ACHN (cell line): Measurements from ENCODE around the gene ACE.
A peak's percentile ranks its signal among the peaks of the same experiment; 100 is the strongest.

Source experiments
- DNase-seq: peaks from one replicate; pipeline ENCODE4 v3.0.0-alpha.2; 2015
- in situ Hi-C: cut with HindIII; loops from 2 replicates; pipeline ENCODE4 v1.10.0; 2017; ENCODE audit warnings: low sequenced_read_pairs, low pct_ligation_motif_present, low pct_unique_long_range_greater_than_20kb

ACE gene

GRCh38 chr17:63476854-63477479 lies at the start of gene ACE:
ACE (plus strand) TSS chr17:63477061; CDS start chr17:63477095, 34 bp downstream.
- DNase-seq = peak; percentile 19
- in situ Hi-C loops = no loop called here

GRCh38 chr17:63429766-63430165 lies 47.1 kb upstream of the ACE start:
- no peak for DNase-seq
- in situ Hi-C loops = no loop called here

DNA sequence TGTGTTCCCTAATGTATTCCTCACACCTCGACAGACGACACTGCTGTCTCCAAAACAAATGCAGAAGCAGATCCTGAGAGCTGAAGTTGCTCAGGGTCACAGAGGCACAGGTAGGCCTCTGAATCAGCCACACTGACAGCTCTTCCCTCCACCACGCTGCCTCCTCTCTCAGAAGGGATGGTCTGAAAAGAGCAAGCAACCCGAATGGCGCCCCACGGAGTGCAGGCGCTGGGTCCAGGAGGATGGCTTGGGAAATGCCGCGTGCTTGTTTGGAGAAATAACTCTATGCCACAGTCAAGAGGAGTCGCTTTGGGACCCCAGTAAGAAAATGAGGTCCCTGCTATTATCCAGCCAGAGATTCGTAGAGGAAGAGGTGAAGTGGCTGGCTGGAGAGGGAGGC lies 46.6 kb upstream of the ACE start:
- DNase-seq = no peak
- in situ Hi-C loops = no loop called here

- no peak for DNase-seq
- in situ Hi-C loops = no loop called here
Observed at GRCh38 chr17:63431618-63431938, 45.3 kb upstream of the ACE start.

- DNase-seq = no peak
- in situ Hi-C loops = no loop called here
Observed at GRCh38 chr17:63431939-63432804, 44.7 kb upstream of the ACE start.

DNA sequence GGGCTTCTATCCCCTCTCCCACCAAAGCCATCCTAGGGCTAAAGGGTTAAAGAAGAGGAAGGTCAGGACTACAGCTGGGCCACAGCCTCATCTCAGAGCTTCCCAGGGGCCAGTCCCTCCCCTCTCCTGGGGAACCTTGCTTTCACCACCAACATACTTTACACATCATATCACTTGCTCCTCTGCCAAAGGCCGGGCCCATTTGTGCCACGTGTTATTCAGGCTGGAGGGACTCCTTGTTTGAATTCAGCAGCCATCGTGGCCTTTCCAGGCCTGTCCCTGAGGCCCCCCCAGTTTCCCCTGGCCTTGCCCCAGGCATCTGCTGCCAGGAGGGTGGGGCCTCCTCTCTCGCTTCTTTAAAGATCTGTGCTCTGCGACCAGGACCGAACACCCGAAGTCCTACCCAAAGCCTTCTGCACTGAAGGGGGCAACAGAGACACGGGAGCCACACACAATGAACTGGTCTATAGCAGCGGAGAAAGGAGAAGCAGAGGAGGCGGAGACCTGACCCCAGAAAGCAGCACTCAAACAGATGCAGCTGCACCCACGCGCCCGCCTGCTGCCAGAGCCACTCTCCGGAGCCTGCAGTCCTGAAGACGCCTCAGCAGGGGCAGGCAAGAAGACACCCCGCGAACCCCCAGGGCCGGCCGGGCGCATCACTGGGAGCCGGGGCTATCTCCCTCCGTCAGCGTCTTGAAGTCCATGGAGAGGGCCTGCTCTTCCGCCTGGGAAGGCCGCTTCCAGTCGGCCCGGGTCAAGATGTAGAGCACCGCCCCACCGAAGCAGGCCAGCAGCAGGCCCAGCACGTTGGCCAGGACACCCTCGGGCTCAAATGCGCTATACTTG lies 42.9 kb upstream of the ACE start:
- in situ Hi-C loops = no loop called here
- peak; percentile 23 for DNase-seq

DNA sequence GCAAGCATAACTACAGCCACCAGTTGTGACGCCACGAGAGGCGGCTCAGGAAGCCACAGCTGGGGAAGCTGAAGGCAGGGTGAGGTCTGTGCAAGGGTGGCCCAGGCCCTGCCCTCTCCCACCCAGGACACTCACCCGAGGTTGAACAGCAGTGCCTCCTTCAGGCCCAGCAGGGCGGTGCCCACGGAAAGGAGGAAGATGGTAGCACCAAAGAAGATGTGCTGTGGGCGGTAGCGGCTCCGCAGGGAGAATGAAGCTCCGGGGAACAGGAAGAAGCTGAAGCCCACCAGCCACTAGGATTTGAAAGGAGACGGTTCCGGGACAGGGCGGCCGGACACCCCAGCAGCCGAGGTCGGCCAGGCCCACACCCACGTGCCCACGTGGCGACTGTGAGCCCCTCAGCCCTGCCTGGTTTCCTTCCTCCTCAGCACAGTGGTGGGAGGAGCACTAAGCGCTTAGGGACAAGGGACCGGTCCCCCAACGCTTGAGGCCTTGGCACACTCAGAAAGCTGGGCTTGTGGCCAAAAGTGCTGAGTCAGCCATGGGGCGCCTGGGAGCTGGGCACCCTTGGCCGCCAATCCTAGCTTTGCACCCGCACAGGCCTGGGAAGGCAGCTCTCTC lies 41.8 kb upstream of the ACE start:
- peak; percentile 80 for DNase-seq
- in situ Hi-C loops = no loop called here

- in situ Hi-C loops = no loop called here
- DNase-seq = no peak
Observed at GRCh38 chr17:63435681-63436522, 41.0 kb upstream of the ACE start.

- in situ Hi-C loops = no loop called here
- no peak for DNase-seq
Observed at GRCh38 chr17:63436523-63437110, 40.2 kb upstream of the ACE start.

DNA sequence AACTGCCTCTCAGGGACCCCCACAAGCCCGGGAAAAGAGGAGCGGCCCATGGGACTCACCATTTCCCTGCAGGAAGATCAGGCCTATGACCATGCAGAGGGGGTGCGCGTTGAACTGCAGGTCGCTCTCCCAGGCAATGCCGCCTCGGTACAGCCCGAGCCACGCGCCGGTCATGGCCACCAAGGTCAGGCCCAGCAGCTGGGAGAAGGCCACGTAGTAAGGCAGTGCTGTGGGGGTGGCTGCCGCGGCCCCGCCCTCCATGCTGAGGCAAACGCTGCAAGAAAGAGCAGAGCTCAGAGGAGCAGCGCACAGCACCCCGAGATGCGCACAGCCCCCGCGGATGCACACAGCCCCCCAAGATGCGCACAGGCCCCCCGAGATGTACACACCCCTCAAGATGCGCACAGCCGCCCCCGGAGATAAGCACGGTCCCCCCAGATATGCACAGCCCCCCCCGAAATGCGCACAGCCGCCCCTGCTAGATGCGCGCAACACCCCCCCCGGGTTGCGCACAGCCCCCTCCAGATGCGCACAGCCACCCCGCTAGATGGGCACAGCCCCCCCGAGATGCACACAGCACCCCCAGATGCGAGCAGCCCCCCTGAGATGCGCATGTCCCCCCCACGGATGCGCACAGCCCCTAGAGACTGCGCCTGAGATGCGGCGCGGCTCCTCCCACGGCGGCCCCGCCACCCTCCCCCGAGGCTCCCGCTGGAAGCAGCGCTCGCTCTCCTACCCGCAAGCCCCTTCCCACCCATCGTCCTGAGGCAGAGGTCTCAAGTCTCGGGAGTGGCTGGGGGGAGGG lies 39.4 kb upstream of the ACE start:
- DNase-seq = no peak
- in situ Hi-C loops = no loop called here

DNA sequence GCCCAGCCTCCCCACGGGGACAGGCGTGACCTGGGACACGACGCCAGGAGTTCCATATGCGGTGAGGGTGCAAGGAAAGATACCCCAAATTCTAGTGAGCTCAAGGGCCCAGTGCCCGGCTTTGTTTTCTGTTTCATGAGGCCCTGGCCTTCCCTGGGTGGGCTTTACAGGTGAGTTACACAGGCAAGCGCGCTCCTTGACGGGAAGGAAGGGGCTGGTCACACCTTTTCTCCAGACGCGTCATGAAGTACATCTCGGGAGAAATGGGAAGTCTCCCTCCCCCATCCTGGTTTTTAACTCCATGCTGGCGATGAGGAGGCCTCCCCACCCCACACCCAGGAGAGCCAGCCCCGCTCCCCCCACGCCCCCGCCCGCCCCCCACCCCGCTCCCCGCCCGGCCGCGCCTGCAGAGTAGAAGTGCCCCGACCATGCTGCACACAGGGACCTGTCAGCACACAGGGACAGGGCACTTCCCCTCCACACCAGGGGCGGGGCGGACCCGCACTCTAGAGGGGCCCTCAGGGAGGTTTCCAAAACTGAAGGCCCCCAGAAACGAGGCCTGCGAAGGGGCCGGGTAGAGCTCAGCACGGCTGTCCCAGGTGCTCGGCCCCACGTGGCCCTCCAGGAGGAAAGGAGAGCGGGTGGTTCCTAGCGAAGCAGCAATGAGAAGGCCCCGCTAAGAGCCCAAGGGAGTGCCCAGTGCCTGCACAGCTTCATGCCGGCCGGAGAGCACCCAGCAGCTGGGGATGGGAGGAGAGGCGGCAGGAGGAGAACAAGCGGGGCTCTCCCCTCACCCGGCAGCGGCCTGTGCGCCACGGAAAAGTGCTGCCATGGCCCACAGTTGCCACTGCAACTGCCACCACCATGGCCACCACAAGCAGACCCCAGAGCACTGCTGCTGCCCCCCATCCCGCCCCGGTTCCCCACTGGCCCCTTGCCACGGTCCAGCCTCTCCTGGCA lies 38.5 kb upstream of the ACE start:
- in situ Hi-C loops = no loop called here
- no peak for DNase-seq

DNA sequence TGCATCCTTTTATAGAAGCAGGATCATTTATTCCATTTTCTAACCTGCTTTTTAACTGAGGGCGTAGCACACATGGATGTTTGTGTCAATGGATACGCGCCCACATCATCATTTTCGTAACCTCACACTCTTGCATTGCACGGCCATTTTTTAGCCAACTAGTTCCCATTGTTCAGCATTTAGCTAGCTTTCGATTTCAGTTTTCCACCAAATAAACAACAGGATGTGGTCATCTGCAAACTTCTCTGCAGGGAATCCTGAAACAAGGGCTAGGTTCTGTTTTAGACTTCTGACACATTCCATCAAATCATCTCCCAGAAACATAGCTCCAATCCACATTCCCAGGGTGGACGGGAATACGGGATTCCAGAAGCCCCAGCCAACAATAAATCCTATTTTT lies 37.2 kb upstream of the ACE start:
- in situ Hi-C loops = no loop called here

GRCh38 chr17:63440127-63440769 lies 36.6 kb upstream of the ACE start:
- in situ Hi-C loops = no loop called here
- DNase-seq = no peak

More for the DNA sequence above, 37.2 kb upstream of the ACE start:
- DNase-seq = no peak

- DNase-seq = no peak
- in situ Hi-C loops = no loop called here
Observed at GRCh38 chr17:63440770-63441335, 36.0 kb upstream of the ACE start.

DNA sequence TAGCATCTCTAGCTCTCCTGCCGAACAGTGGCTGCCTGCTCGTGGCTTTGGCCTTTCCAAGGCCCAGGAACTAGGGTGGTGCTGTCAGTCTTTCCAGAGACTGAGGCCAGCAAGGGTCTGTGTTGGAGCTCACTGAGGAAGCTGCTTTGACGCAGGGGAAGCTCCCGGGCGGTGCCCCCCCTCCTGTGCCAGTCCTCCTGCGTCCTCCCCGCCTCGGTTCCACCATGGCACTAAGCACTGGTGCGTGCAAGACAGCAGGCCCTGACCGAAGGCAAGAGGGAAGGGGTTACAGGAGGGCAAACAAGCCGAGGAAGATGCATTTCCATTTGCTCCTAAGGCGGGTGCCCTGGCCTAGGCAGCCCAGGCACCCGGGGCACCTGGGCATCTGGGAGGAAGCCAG lies 35.2 kb upstream of the ACE start:
- in situ Hi-C loops = no loop called here

More for the DNA sequence above, 35.2 kb upstream of the ACE start:
- DNase-seq = no peak
